ENCODE results near the gene SERPINB1.

- TF ChIP-seq EZH2 (IDR thresholded peaks at IDR 0.05), result no peak
- no peak for TF ChIP-seq POLR2AphosphoS5 (IDR thresholded peaks at IDR 0.05; ENCODE audit: borderline replicate concordance, low read depth, low read length)
Measured at GRCh38 chr6:2828629-2829028, 13.0 kb downstream of the SERPINB1 start.
